H1 (cell line): ENCODE measurements around the gene CNDP2.

Experiments
- CREB1 ChIP-seq: IDR thresholded peaks from 2 replicates; pipeline ENCODE4 v1.6.1; 2012; ENCODE audit warnings: inconsistent platforms
- EP300 ChIP-seq, 2 experiments: IDR thresholded peaks; 1 replicate in 1 of 2; 2 replicates in 1 of 2; pipeline ENCODE4 v1.6.1; 2011 to 2012; ENCODE audit warnings: low read depth in 2 of 2, low read length in 2 of 2, mild to moderate bottlenecking in 2 of 2, borderline replicate concordance in 1 of 2, inconsistent platforms in 1 of 2, moderate library complexity in 1 of 2
- GABPA ChIP-seq: IDR thresholded peaks from 2 replicates; pipeline ENCODE4 v1.6.1; 2011; ENCODE audit warnings: mild to moderate bottlenecking, low read length, moderate library complexity, borderline replicate concordance; ENCODE audit not compliant: insufficient read depth
- JUND ChIP-seq: IDR thresholded peaks from 2 replicates; pipeline ENCODE4 v1.6.1; 2011; ENCODE audit warnings: mild to moderate bottlenecking, improper control_type of control experiment, low read length
- KDM5A ChIP-seq: fragments of 200-600 bp; IDR thresholded peaks from 2 replicates; pipeline ENCODE4 v1.7.1; 2012; ENCODE audit warnings: mild to moderate bottlenecking, low read length, inconsistent platforms, mixed read lengths
- MAFK ChIP-seq: IDR thresholded peaks from 2 replicates; pipeline ENCODE4 v1.6.1; 2012; ENCODE audit warnings: low read depth, mild to moderate bottlenecking, improper control_type of control experiment, low read length
- PHF8 ChIP-seq: fragments of 200-600 bp; sonication (generic); conservative IDR thresholded peaks from 2 replicates; pipeline ENCODE4 v1.7.1; 2012; ENCODE audit warnings: low read depth, mild to moderate bottlenecking, inconsistent platforms, low read length, moderate library complexity
- POLR2A ChIP-seq, 2 experiments: IDR thresholded peaks; 1 replicate in 1 of 2; 2 replicates in 1 of 2; pipeline ENCODE4 v1.6.1; 2011; ENCODE audit warnings: low read depth in 2 of 2, low read length in 2 of 2, mild to moderate bottlenecking in 2 of 2; ENCODE audit errors: control extremely low read depth in 1 of 2
- RFX5 ChIP-seq: IDR thresholded peaks from 2 replicates; pipeline ENCODE4 v1.6.1; 2011; ENCODE audit warnings: low read depth, low read length, improper control_type of control experiment, borderline replicate concordance
- TEAD4 ChIP-seq: IDR thresholded peaks from 2 replicates; pipeline ENCODE4 v1.6.1; 2012; ENCODE audit warnings: low read depth, low read length, inconsistent platforms, mixed read lengths
- ZNF274 ChIP-seq: IDR thresholded peaks from 2 replicates; pipeline ENCODE4 v1.7.0; 2012; ENCODE audit warnings: low read length, borderline replicate concordance; ENCODE audit errors: extremely low read depth
- TF ChIP-seq, protein P1 (sequence below), 3 experiments: IDR thresholded peaks; 1 replicate in 2 of 3; 2 replicates in 1 of 3; pipeline versions ENCODE4 v1.5.1 to v1.6.1; 2011; ENCODE audit warnings: low read length in 3 of 3, mild to moderate bottlenecking in 3 of 3, inconsistent platforms in 2 of 3, low read depth in 1 of 3, moderate library complexity in 1 of 3; ENCODE audit not compliant: insufficient read depth in 1 of 3; ENCODE audit errors: control extremely low read depth in 1 of 3
- TF ChIP-seq, protein P2 (sequence below): IDR thresholded peaks from 2 replicates; pipeline ENCODE4 v1.6.1; 2012; ENCODE audit warnings: inconsistent platforms

GRCh38 chr18:74453016-74453566 is 43.1 kb upstream of the CNDP2 start:
- TF ChIP-seq, protein P1, sequence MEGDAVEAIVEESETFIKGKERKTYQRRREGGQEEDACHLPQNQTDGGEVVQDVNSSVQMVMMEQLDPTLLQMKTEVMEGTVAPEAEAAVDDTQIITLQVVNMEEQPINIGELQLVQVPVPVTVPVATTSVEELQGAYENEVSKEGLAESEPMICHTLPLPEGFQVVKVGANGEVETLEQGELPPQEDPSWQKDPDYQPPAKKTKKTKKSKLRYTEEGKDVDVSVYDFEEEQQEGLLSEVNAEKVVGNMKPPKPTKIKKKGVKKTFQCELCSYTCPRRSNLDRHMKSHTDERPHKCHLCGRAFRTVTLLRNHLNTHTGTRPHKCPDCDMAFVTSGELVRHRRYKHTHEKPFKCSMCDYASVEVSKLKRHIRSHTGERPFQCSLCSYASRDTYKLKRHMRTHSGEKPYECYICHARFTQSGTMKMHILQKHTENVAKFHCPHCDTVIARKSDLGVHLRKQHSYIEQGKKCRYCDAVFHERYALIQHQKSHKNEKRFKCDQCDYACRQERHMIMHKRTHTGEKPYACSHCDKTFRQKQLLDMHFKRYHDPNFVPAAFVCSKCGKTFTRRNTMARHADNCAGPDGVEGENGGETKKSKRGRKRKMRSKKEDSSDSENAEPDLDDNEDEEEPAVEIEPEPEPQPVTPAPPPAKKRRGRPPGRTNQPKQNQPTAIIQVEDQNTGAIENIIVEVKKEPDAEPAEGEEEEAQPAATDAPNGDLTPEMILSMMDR (IDR thresholded peaks at IDR 0.05; ENCODE audit: control extremely low read depth in 1 of 3, insufficient read depth in 1 of 3, low read depth in 1 of 3, low read length in 3 of 3): no peak
- TF ChIP-seq RFX5 (no peak), POLR2A (IDR thresholded peaks at IDR 0.05; ENCODE audit: control extremely low read depth in 1 of 2, low read depth in 2 of 2, low read length in 2 of 2) (no peak), EP300 (IDR thresholded peaks at IDR 0.05; ENCODE audit: borderline replicate concordance in 1 of 2, low read depth in 2 of 2, low read length in 2 of 2) (no peak), JUND (no peak), ZNF274 (no peak), GABPA (no peak), CREB1 (no peak), KDM5A (no peak), MAFK (no peak), PHF8 (no peak), TEAD4 (no peak)
- TF ChIP-seq, protein P2, sequence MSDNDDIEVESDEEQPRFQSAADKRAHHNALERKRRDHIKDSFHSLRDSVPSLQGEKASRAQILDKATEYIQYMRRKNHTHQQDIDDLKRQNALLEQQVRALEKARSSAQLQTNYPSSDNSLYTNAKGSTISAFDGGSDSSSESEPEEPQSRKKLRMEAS: no peak
